Measurements from ENCODE around the gene KLRD1. TPM values are rescaled to one million over a fixed set of nuclear protein-coding genes. Genes with fewer than 3 reads are reported as not detected.

KLRD1 gene, protein sequence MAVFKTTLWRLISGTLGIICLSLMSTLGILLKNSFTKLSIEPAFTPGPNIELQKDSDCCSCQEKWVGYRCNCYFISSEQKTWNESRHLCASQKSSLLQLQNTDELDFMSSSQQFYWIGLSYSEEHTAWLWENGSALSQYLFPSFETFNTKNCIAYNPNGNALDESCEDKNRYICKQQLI
- 0.06 and 0.13 TPM in 2 replicates for total RNA-seq

DNA sequence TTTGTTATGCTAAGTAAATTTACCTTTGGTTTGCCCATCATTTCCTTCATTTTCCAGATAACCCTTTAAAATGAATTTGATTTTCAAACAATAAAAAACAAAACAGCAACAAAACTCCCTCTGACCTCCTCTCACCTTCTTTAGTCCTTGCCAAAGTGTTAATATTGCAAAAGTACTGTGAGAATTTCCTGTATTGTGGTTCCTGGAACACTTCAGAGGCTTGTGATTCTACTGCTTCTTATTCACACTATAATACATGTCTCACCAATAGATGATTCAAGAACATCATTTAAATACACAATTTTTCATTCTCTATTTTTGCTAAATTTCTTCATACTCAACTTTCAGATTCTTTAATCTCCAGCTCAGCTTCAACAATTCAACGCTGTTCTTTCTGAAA, at the start of gene KLRD1:
KLRD1 (plus strand) TSS at position 241 of the 400 bp plus-strand sequence. CDS start 208 bp downstream, outside the sequence.

Other genes starting within 250 kb of the KLRD1 start
- gene CLEC1A, start 208.9 kb upstream of the KLRD1 start, total RNA-seq = 0.37 and 0.40 TPM in 2 replicates
- gene CLEC7A, start 177.7 kb upstream of the KLRD1 start, total RNA-seq = not detected in 2 replicates
- gene OLR1, start 135.7 kb upstream of the KLRD1 start, total RNA-seq = not detected in 2 replicates
- not detected in 2 replicates for gene TMEM52B, start 128.8 kb upstream of the KLRD1 start, total RNA-seq
- 45.8 and 55.0 TPM in 2 replicates for gene GABARAPL1, start 95.0 kb upstream of the KLRD1 start, total RNA-seq
- gene KLRK1, start 82.2 kb downstream of the KLRD1 start, total RNA-seq = not detected in 2 replicates
- not detected in 2 replicates for gene KLRC4, start 101.9 kb downstream of the KLRD1 start, total RNA-seq
- gene KLRC3, start 112.7 kb downstream of the KLRD1 start, total RNA-seq = not detected in 2 replicates
- not detected in 2 replicates for gene KLRC2, start 128.1 kb downstream of the KLRD1 start, total RNA-seq
- gene KLRC1, start 145.5 kb downstream of the KLRD1 start, total RNA-seq = not detected in 2 replicates
- 0.93 and 1.3 TPM in 2 replicates for gene EIF2S3B, start 198.0 kb downstream of the KLRD1 start, total RNA-seq